H1 (cell line): ENCODE measurements around the gene BARX2. TPM values are rescaled to one million over a fixed set of nuclear protein-coding genes. Genes with fewer than 3 reads are reported as not detected.

Source experiments
- CTCF ChIA-PET: fragments of 300-600 bp; sonication (Branson Sonifier 250); formaldehyde crosslinking; loops from one replicate; lab custom pipeline; 2021; ENCODE audit not compliant: partially characterized antibody; lab: Charles Lee
- POLR2A ChIA-PET: fragments of 300-600 bp; sonication (Branson Sonifier 250); formaldehyde crosslinking; loops from one replicate; lab custom pipeline; 2021; ENCODE audit warnings: inconsistent platforms; ENCODE audit not compliant: partially characterized antibody; lab: Charles Lee
- DNase-seq, 2 experiments: peaks; one replicate each; pipeline versions ENCODE4 v3.0.0 to v3.0.0-alpha.2; 2010 to 2022; ENCODE audit warnings: low spot score in 2 of 2, low read depth in 1 of 2, mixed read lengths in 1 of 2
- FAIRE-seq: peaks from 2 replicates; lab custom pipeline; 2011; peaks lifted over from hg19 to GRCh38; lab: Jason Lieb, UNC
- H2AFZ ChIP-seq: 2 replicates; pipeline ENCODE4 v1.8.1; 2012; ENCODE audit warnings: low read length, inconsistent platforms
- H2AK5ac ChIP-seq: 2 replicates; pipeline ENCODE4 v1.6.1; 2013; ENCODE audit warnings: low read depth, low read length
- H2BK120ac ChIP-seq: replicated peaks from 2 replicates; pipeline ENCODE3; 2013; ENCODE audit warnings: low read depth, low read length, inconsistent platforms
- H2BK12ac ChIP-seq: 2 replicates; pipeline ENCODE4 v1.6.1; 2013; ENCODE audit warnings: low read depth, low read length
- H2BK15ac ChIP-seq: 2 replicates; pipeline ENCODE4 v1.6.1; 2013; ENCODE audit warnings: low read length
- H2BK20ac ChIP-seq: 2 replicates; pipeline ENCODE4 v1.6.1; 2013; ENCODE audit warnings: low read length
- H2BK5ac ChIP-seq: 2 replicates; pipeline ENCODE4 v1.6.1; 2013; ENCODE audit warnings: low read depth, low read length
- H3K14ac ChIP-seq: 2 replicates; pipeline ENCODE4 v1.6.1; 2013; ENCODE audit warnings: inconsistent platforms; ENCODE audit not compliant: insufficient read length
- H3K18ac ChIP-seq: 2 replicates; pipeline ENCODE4 v1.6.1; 2013; ENCODE audit warnings: low read length; ENCODE audit errors: extremely low read depth
- H3K23ac ChIP-seq: 2 replicates; pipeline ENCODE4 v1.6.1; 2013; ENCODE audit warnings: inconsistent platforms; ENCODE audit not compliant: insufficient read length
- H3K23me2 ChIP-seq: 2 replicates; pipeline ENCODE4 v1.6.1; 2013; ENCODE audit warnings: low read depth, low read length
- H3K27ac ChIP-seq: 2 replicates; pipeline ENCODE4 v1.6.1; 2011; ENCODE audit warnings: low read depth, low read length, inconsistent platforms
- H3K27me3 ChIP-seq, 4 experiments: replicated peaks in 1 of 4; 1 replicate in 1 of 4; 2 replicates in 3 of 4; pipeline versions ENCODE4 v1.6.1 to v1.8.1; 2011 to 2013; ENCODE audit warnings: low read length in 3 of 4, mild to moderate bottlenecking in 3 of 4, inconsistent platforms in 2 of 4, mixed read lengths in 2 of 4, moderate library complexity in 1 of 4; ENCODE audit not compliant: control insufficient read depth in 3 of 4, insufficient read depth in 3 of 4; ENCODE audit errors: extremely low read depth in 1 of 4
- H3K36me3 ChIP-seq, 4 experiments: 2 replicates each; pipeline versions ENCODE4 v1.6.1 to v1.8.1; 2011 to 2013; ENCODE audit warnings: mild to moderate bottlenecking in 4 of 4, low read length in 3 of 4, moderate library complexity in 2 of 4, control low read depth in 1 of 4, inconsistent platforms in 1 of 4; ENCODE audit not compliant: insufficient read depth in 4 of 4, control insufficient read depth in 2 of 4
- H3K4ac ChIP-seq: replicated peaks from 2 replicates; pipeline ENCODE3; 2013; ENCODE audit warnings: low read length, low read depth, mixed read lengths, inconsistent platforms; ENCODE audit not compliant: insufficient read length
- H3K4me1 ChIP-seq, 4 experiments: replicated peaks in 1 of 4; 1 replicate in 1 of 4; 2 replicates in 3 of 4; pipeline versions ENCODE4 v1.6.1 to v1.8.1; 2011 to 2013; ENCODE audit warnings: low read length in 3 of 4, inconsistent platforms in 2 of 4, mixed read lengths in 1 of 4; ENCODE audit not compliant: insufficient read depth in 4 of 4, control insufficient read depth in 3 of 4
- H3K4me2 ChIP-seq, 2 experiments: 2 replicates each; pipeline versions ENCODE4 v1.6.1 to v1.8.1; 2011 to 2013; ENCODE audit warnings: low read depth in 2 of 2, low read length in 2 of 2, control low read depth in 1 of 2, inconsistent platforms in 1 of 2, mild to moderate bottlenecking in 1 of 2; ENCODE audit not compliant: insufficient read depth in 1 of 2
- H3K4me3 ChIP-seq, 4 experiments: fragments of 200-600, 300-600 bp in 1 of 4; sonication (generic), shearing (Covaris generic), sonication (Bioruptor Twin) in 1 of 4; 2 replicates each; pipeline versions ENCODE4 v1.5.1 to v1.8.1; 2011 to 2016; ENCODE audit warnings: low read length in 4 of 4, low read depth in 3 of 4, control low read depth in 2 of 4, inconsistent platforms in 2 of 4, mild to moderate bottlenecking in 2 of 4, mixed read lengths in 1 of 4, moderate library complexity in 1 of 4; ENCODE audit not compliant: insufficient read depth in 2 of 4; ENCODE audit errors: extremely low read depth in 1 of 4
- H3K56ac ChIP-seq: replicated peaks from 2 replicates; pipeline ENCODE3; 2013; ENCODE audit warnings: low read depth, mild to moderate bottlenecking, mixed read lengths, low read length, inconsistent platforms; ENCODE audit not compliant: insufficient read length
- H3K79me1 ChIP-seq: 2 replicates; pipeline ENCODE4 v1.6.1; 2013; ENCODE audit warnings: low read depth, low read length, control low read depth
- H3K79me2 ChIP-seq, 2 experiments: 2 replicates each; pipeline versions ENCODE4 v1.6.1 to v1.8.1; 2012 to 2013; ENCODE audit warnings: low read length in 2 of 2, mild to moderate bottlenecking in 2 of 2, inconsistent platforms in 1 of 2; ENCODE audit not compliant: insufficient read depth in 2 of 2, control insufficient read depth in 1 of 2
- H3K9ac ChIP-seq, 4 experiments: replicated peaks in 1 of 4; 1 replicate in 1 of 4; 2 replicates in 3 of 4; pipeline versions ENCODE4 v1.6.1 to v1.8.1; 2011 to 2013; ENCODE audit warnings: low read depth in 3 of 4, low read length in 3 of 4, control low read depth in 2 of 4, mild to moderate bottlenecking in 2 of 4, moderate library complexity in 2 of 4, inconsistent platforms in 1 of 4; ENCODE audit errors: extremely low read depth in 1 of 4
- H3K9me3 ChIP-seq, 2 experiments: 2 replicates each; pipeline versions ENCODE4 v1.6.1 to v1.8.1; 2012 to 2013; ENCODE audit warnings: mild to moderate bottlenecking in 2 of 2, moderate library complexity in 2 of 2, control low read depth in 1 of 2, inconsistent platforms in 1 of 2, low read depth in 1 of 2, low read length in 1 of 2, mixed read lengths in 1 of 2; ENCODE audit not compliant: insufficient read depth in 2 of 2
- H4K20me1 ChIP-seq, 2 experiments: replicated peaks in 1 of 2; 2 replicates each; pipeline versions ENCODE3 to v1.8.1; 2011 to 2013; ENCODE audit warnings: inconsistent platforms in 2 of 2, low read length in 2 of 2, mild to moderate bottlenecking in 1 of 2; ENCODE audit not compliant: insufficient read depth in 2 of 2, control insufficient read depth in 1 of 2
- H4K5ac ChIP-seq: 2 replicates; pipeline ENCODE4 v1.6.1; 2013; ENCODE audit warnings: low read length, low read depth, mixed read lengths, inconsistent platforms; ENCODE audit not compliant: insufficient read length
- H4K8ac ChIP-seq: 2 replicates; pipeline ENCODE4 v1.8.0; 2013; ENCODE audit warnings: mild to moderate bottlenecking, moderate library complexity, low read length, inconsistent platforms; ENCODE audit not compliant: insufficient read depth; ENCODE audit errors: extremely low read depth
- H4K91ac ChIP-seq: replicated peaks from 2 replicates; pipeline ENCODE3; 2013; ENCODE audit warnings: low read length, mixed read lengths, inconsistent platforms; ENCODE audit not compliant: insufficient read length
- CREB1 ChIP-seq: IDR thresholded peaks from 2 replicates; pipeline ENCODE4 v1.6.1; 2012; ENCODE audit warnings: inconsistent platforms
- CTBP2 ChIP-seq: IDR thresholded peaks from 2 replicates; pipeline ENCODE4 v1.7.0; 2011; ENCODE audit warnings: borderline replicate concordance, mild to moderate bottlenecking, moderate library complexity, mixed read lengths, low read length; ENCODE audit not compliant: insufficient read depth, insufficient read length
- EP300 ChIP-seq, 2 experiments: IDR thresholded peaks; 1 replicate in 1 of 2; 2 replicates in 1 of 2; pipeline ENCODE4 v1.6.1; 2011 to 2012; ENCODE audit warnings: low read depth in 2 of 2, low read length in 2 of 2, mild to moderate bottlenecking in 2 of 2, borderline replicate concordance in 1 of 2, inconsistent platforms in 1 of 2, moderate library complexity in 1 of 2
- GABPA ChIP-seq: IDR thresholded peaks from 2 replicates; pipeline ENCODE4 v1.6.1; 2011; ENCODE audit warnings: mild to moderate bottlenecking, low read length, moderate library complexity, borderline replicate concordance; ENCODE audit not compliant: insufficient read depth
- HDAC2 ChIP-seq, 2 experiments: fragments of 300-600 bp in 1 of 2; sonication (generic) in 1 of 2; IDR thresholded peaks; 2 replicates each; pipeline ENCODE4 v1.6.1; 2011 to 2012; ENCODE audit warnings: low read depth in 2 of 2, low read length in 2 of 2, mild to moderate bottlenecking in 2 of 2, moderate library complexity in 2 of 2, borderline replicate concordance in 1 of 2, inconsistent platforms in 1 of 2
- HDAC6 ChIP-seq: IDR thresholded peaks from one replicate; pipeline ENCODE4 v1.7.1; 2012; ENCODE audit warnings: low read depth, mild to moderate bottlenecking, inconsistent platforms, low read length, moderate library complexity
- JUND ChIP-seq: IDR thresholded peaks from 2 replicates; pipeline ENCODE4 v1.6.1; 2011; ENCODE audit warnings: mild to moderate bottlenecking, improper control_type of control experiment, low read length
- KDM1A ChIP-seq: fragments of 200-600, 300-600 bp; sonication (generic); IDR thresholded peaks from 2 replicates; pipeline ENCODE4 v1.7.1; 2016; ENCODE audit warnings: mild to moderate bottlenecking, low read length, borderline replicate concordance
- NRF1 ChIP-seq: IDR thresholded peaks from 2 replicates; pipeline ENCODE4 v1.6.1; 2011; ENCODE audit warnings: mild to moderate bottlenecking, low read depth, low read length, improper control_type of control experiment
- SP4 ChIP-seq: IDR thresholded peaks from 2 replicates; pipeline ENCODE4 v1.6.1; 2012; ENCODE audit warnings: low read length, inconsistent platforms
- SUZ12 ChIP-seq: fragments of 200-600 bp; sonication (generic); IDR thresholded peaks from 2 replicates; pipeline ENCODE4 v1.6.1; 2012; ENCODE audit warnings: mild to moderate bottlenecking, inconsistent platforms, low read length, moderate library complexity, mixed read lengths
- WGBS, 2 experiments: shearing (Covaris generic) in 1 of 2; methylation state at CpG; one replicate each; pipeline versions ENCODE4 v1.1.6 to v1.1.7; 2013 to 2015; ENCODE audit warnings: low lambda C conversion rate in 2 of 2, mixed read lengths in 2 of 2, inconsistent platforms in 1 of 2, low coverage in 1 of 2, missing lambda C conversion rate in 1 of 2; ENCODE audit not compliant: insufficient replicate concordance in 2 of 2, insufficient coverage in 1 of 2, insufficient read length in 1 of 2; ENCODE audit errors: extremely low coverage in 1 of 2, missing lambda C conversion rate in 1 of 2; 5-methylcytosine and 5-hydroxymethylcytosine counted together
- polyA plus RNA-seq, 7 experiments: library from polyadenylated mRNA; depleted of rRNA in 3 of 7; stranded (reverse) in 5 of 7; unstranded in 2 of 7; fragments of >200 nt in 5 of 7; fragments of 200-250 nt in 2 of 7; gene quantifications; 1 replicate in 5 of 7; 2 replicates in 1 of 7; 4 replicates in 1 of 7; pipeline versions ENCODE4 v1.2.1 to v1.2.3, GENCODE V29; 2011 to 2013; ENCODE audit warnings: missing spikeins in 2 of 7, mixed read lengths in 2 of 7
- total RNA-seq: library from RNA; stranded (reverse); fragmentation: NEBNext Ultra II Directional; extraction: Animal tissue kit (Norgen Biotek cat#: 25700); gene quantifications from 2 replicates; pipeline ENCODE4 v1.2.1, GENCODE V29; 2021

Gene BARX2
- total and polyA plus RNA-seq, 2 of the 8 experiments (the other 6 are each of a cell fraction or from before 2014, with no cell fraction given): not detected

DNA sequence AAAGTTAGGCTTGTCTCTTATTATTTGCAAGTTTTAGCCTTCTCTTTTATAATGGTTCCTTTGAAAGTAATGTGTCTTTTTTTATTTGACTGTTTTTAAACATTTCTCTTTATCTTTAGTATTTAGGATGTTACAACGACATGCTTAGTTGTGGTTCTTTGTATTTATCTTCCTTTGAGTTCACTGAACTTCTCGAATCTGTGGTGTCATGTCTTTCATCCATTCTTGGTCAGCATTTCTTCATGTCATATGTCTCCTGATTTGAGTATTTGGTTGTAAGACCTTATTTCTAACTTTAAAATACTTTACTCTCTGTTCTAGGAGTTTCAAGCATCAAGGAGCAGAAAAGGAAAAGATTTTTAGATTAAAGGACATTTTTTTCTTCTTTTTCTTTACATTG is 15.9 kb upstream of the BARX2 start:
- no peak overlapping the region for H4K8ac ChIP-seq
- no peak overlapping the region for H2BK5ac ChIP-seq
- WGBS, 2 experiments: 87% methylated on average over 2 of the region's 2 CpGs; no CpG with 5 or more reads in 1 of the 2 experiments
- no peaks in the 10 kb centered on the region for H4K20me1 ChIP-seq
- H4K91ac ChIP-seq: no peak overlapping the region
- no peak overlapping the region for H3K4me3 ChIP-seq
- no peak overlapping the region for H2AK5ac ChIP-seq
- POLR2A ChIA-PET: interaction anchor here (0.6 kb wide), 1 partner anchor 342 kb away, joined by 3 read pairs; no protein-coding TSS in a partner anchor
- no peak overlapping the region for H2AFZ ChIP-seq
- no peaks in the 10 kb centered on the region for H3K36me3 ChIP-seq
- H3K27ac ChIP-seq: no peak overlapping the region
- no peak overlapping the region for H3K4ac ChIP-seq
- no peak overlapping the region for H2BK12ac ChIP-seq
- no peak overlapping the region for H2BK20ac ChIP-seq
- H3K27me3 ChIP-seq: no peaks in the 10 kb centered on the region; a peak in 1 of 7 replicates
- H2BK120ac ChIP-seq: no peak overlapping the region
- no peak overlapping the region for H4K5ac ChIP-seq
- no peaks in the 10 kb centered on the region for H3K4me1 ChIP-seq
- no peaks in the 10 kb centered on the region for H3K23me2 ChIP-seq
- peaks cover 0 to 5% of the 10 kb centered on the region in 2 experiments; a peak in 1 of 4 replicates for H3K9me3 ChIP-seq
- no peaks in the 10 kb centered on the region for H3K79me2 ChIP-seq
- H3K56ac ChIP-seq: no peak overlapping the region
- no peak overlapping the region for H3K18ac ChIP-seq
- no peak overlapping the region for H2BK15ac ChIP-seq
- no peak overlapping the region for H3K14ac ChIP-seq
- no peak overlapping the region for H3K9ac ChIP-seq
- FAIRE-seq (no peak), DNase-seq (no peak)
- H3K4me2 ChIP-seq: no peak overlapping the region
- H3K23ac ChIP-seq: no peak overlapping the region
- no peaks in the 10 kb centered on the region for H3K79me1 ChIP-seq
- CTCF ChIA-PET: interaction anchor here (1.6 to 2.6 kb wide), 2 partner anchors 15 to 335 kb away, joined by 3 to 10 read pairs; no protein-coding TSS in a partner anchor
- no peak for TF ChIP-seq KDM1A
- no peak for TF ChIP-seq HDAC2 (IDR thresholded peaks at IDR 0.05; ENCODE audit: borderline replicate concordance in 1 of 2, low read depth in 2 of 2, low read length in 2 of 2)
- no peak for TF ChIP-seq JUND
- TF ChIP-seq CTBP2: no peak
- TF ChIP-seq SUZ12: no peak
- TF ChIP-seq HDAC6: no peak
- no peak for TF ChIP-seq SP4
- no peak for TF ChIP-seq NRF1
- no peak for TF ChIP-seq GABPA
- no peak for TF ChIP-seq CREB1
- TF ChIP-seq EP300 (IDR thresholded peaks at IDR 0.05; ENCODE audit: borderline replicate concordance in 1 of 2, low read depth in 2 of 2, low read length in 2 of 2): no peak
